Karpas-422 (cell line): ENCODE data around the gene MUC6. TPM values are rescaled to one million over a fixed set of nuclear protein-coding genes. Genes with fewer than 3 reads are reported as not detected.
"Not testable (repeated sequence)": the region's sequence is repeated elsewhere in the genome, so short reads cannot be mapped to it uniquely, and the experiment has no call there.

Experiments
- DNase-seq: peaks from one replicate; pipeline ENCODE4 v3.0.0-alpha.2; 2015
- H2AFZ ChIP-seq: fragments of 200-600 bp; sonication (generic); 2 replicates; pipeline ENCODE4 v1.6.1; 2014; ENCODE audit warnings: antibody characterized with exemption, low read length, mixed read lengths
- H3K27ac ChIP-seq: fragments of 200-600 bp; sonication (generic); 2 replicates; pipeline ENCODE4 v1.5.1; 2014; ENCODE audit warnings: mild to moderate bottlenecking, low read length, moderate library complexity
- H3K27me3 ChIP-seq: fragments of 200-600 bp; sonication (generic); 2 replicates; pipeline ENCODE4 v1.6.1; 2014; ENCODE audit warnings: low read length, mixed read lengths
- H3K36me3 ChIP-seq: fragments of 200-600 bp; sonication (generic); 2 replicates; pipeline ENCODE4 v1.6.1; 2014; ENCODE audit warnings: low read length, mixed read lengths; ENCODE audit not compliant: insufficient read depth
- H3K4me1 ChIP-seq: fragments of 200-600 bp; sonication (generic); 2 replicates; pipeline ENCODE4 v1.6.1; 2014; ENCODE audit warnings: mild to moderate bottlenecking, low read length, mixed read lengths
- H3K4me2 ChIP-seq: fragments of 200-600 bp; sonication (generic); 2 replicates; pipeline ENCODE4 v1.6.1; 2014; ENCODE audit warnings: low read length, low read depth, mild to moderate bottlenecking; ENCODE audit not compliant: poor library complexity, severe bottlenecking
- H3K4me3 ChIP-seq: fragments of 200-600 bp; sonication (generic); 2 replicates; pipeline ENCODE4 v1.5.1; 2014; ENCODE audit warnings: mild to moderate bottlenecking, antibody characterized with exemption, low read length, mixed read lengths
- H3K79me2 ChIP-seq: fragments of 200-600 bp; sonication (generic); 2 replicates; pipeline ENCODE4 v1.6.1; 2014; ENCODE audit warnings: mild to moderate bottlenecking, low read length, mixed read lengths
- H3K9ac ChIP-seq: fragments of 200-600 bp; sonication (generic); 2 replicates; pipeline ENCODE4 v1.6.0; 2014; ENCODE audit warnings: low read length
- H3K9me2 ChIP-seq: fragments of 200-600 bp; sonication (generic), shearing (Covaris generic); replicated peaks from 2 replicates; pipeline ENCODE4 v1.6.0; 2014; ENCODE audit warnings: mild to moderate bottlenecking, low read length, moderate library complexity; ENCODE audit not compliant: insufficient read depth
- H3K9me3 ChIP-seq: fragments of 300-700, 200-600 bp; sonication (generic); 2 replicates; pipeline ENCODE4 v1.6.1; 2014; ENCODE audit warnings: low read length, mixed read lengths
- H4K20me1 ChIP-seq: fragments of 200-600 bp; sonication (generic); 2 replicates; pipeline ENCODE4 v1.6.1; 2014; ENCODE audit warnings: mild to moderate bottlenecking, antibody characterized with exemption, low read length, low read depth; ENCODE audit not compliant: insufficient read depth
- total RNA-seq: library from RNA; depleted of rRNA; stranded (reverse); fragments of >200 nt; shearing (Covaris generic); gene quantifications from 2 replicates; pipeline ENCODE4 v1.2.3, GENCODE V29; 2014; ENCODE audit warnings: low replicate concordance

Gene MUC6
- total RNA-seq, 1 experiment from 2014 or later = not detected

GRCh38 chr11:1022908-1023810, 13.4 kb downstream of the MUC6 start:
- Histone ChIP-seq H3K4me3 (no peak overlapping the region), H3K9me3 (no peaks in the 10 kb centered on the region), H3K36me3 (no peaks in the 10 kb centered on the region), H3K4me1 (no peaks in the 10 kb centered on the region), H3K9me2 (no peaks in the 10 kb centered on the region), H4K20me1 (0 out of 2 replicates have a peak, but pooled peaks cover 3% of the 10 kb centered on the region), H3K79me2 (no peaks in the 10 kb centered on the region), H3K9ac (no peak overlapping the region), H2AFZ (no peak overlapping the region), H3K4me2 (no peak overlapping the region), H3K27me3 (no peaks in the 10 kb centered on the region), H3K27ac (no peak overlapping the region)
- no peak for DNase-seq

- H3K27ac ChIP-seq = no peak overlapping the region
- H4K20me1 ChIP-seq = no peaks in the 10 kb centered on the region
- no peaks in the 10 kb centered on the region; the same call in 1 of the 2 replicates for H3K9me3 ChIP-seq
- H3K9ac ChIP-seq = no peak overlapping the region
- H3K9me2 ChIP-seq = no peaks in the 10 kb centered on the region
- H3K27me3 ChIP-seq = no peaks in the 10 kb centered on the region
- H3K79me2 ChIP-seq = no peaks in the 10 kb centered on the region
- DNase-seq = no peak
- H3K4me2 ChIP-seq = no peak overlapping the region
- no peaks in the 10 kb centered on the region for H3K4me1 ChIP-seq
- H2AFZ ChIP-seq = no peak overlapping the region
- H3K4me3 ChIP-seq = no peak overlapping the region
- H3K36me3 ChIP-seq = no peaks in the 10 kb centered on the region
Measured at GRCh38 chr11:1022411-1022810, 14.1 kb downstream of the MUC6 start.

- H3K9me3 ChIP-seq = peaks cover 4% of the 10 kb centered on the region; the same call in 1 of the 2 replicates
- no peaks in the 10 kb centered on the region for H3K36me3 ChIP-seq
- H3K9me2 ChIP-seq = no peaks in the 10 kb centered on the region
- no peaks in the 10 kb centered on the region for H3K4me1 ChIP-seq
- no peak overlapping the region for H2AFZ ChIP-seq
- H3K27me3 ChIP-seq = no peaks in the 10 kb centered on the region
- no peaks in the 10 kb centered on the region for H3K79me2 ChIP-seq
- H3K4me3 ChIP-seq = no peak overlapping the region
- no peaks in the 10 kb centered on the region for H4K20me1 ChIP-seq
- H3K9ac ChIP-seq = no peak overlapping the region
- H3K4me2 ChIP-seq = no peak overlapping the region
- DNase-seq = no peak
- no peak overlapping the region for H3K27ac ChIP-seq
Measured at GRCh38 chr11:1020211-1020905, 16.2 kb downstream of the MUC6 start.

- no peaks in the 10 kb centered on the region for H3K4me1 ChIP-seq
- peaks cover 4% of the 10 kb centered on the region; the same call in 1 of the 2 replicates for H3K9me3 ChIP-seq
- H2AFZ ChIP-seq = no peak overlapping the region
Measured at GRCh38 chr11:1019321-1019910, 17.1 kb downstream of the MUC6 start.

GRCh38 chr11:1018091-1018490, 18.4 kb downstream of the MUC6 start:
- Histone ChIP-seq H3K4me2 (no peak overlapping the region), H3K9me3 (peaks cover 4% of the 10 kb centered on the region; the same call in 1 of the 2 replicates), H4K20me1 (no peaks in the 10 kb centered on the region), H3K9me2 (no peaks in the 10 kb centered on the region), H3K27ac (no peak overlapping the region), H3K36me3 (peaks cover 2% of the 10 kb centered on the region; the same call in 1 of the 2 replicates), H3K27me3 (no peaks in the 10 kb centered on the region), H3K4me1 (no peaks in the 10 kb centered on the region), H3K79me2 (no peaks in the 10 kb centered on the region), H3K4me3 (no peak overlapping the region), H3K9ac (no peak overlapping the region), H2AFZ (no peak overlapping the region)
- DNase-seq = no peak

More at GRCh38 chr11:1019321-1019910, 17.1 kb downstream of the MUC6 start:
- Histone ChIP-seq H3K36me3 (no peaks in the 10 kb centered on the region; the same call in 1 of the 2 replicates), H4K20me1 (no peaks in the 10 kb centered on the region), H3K9me2 (no peaks in the 10 kb centered on the region), H3K4me2 (no peak overlapping the region), H3K27me3 (no peaks in the 10 kb centered on the region), H3K79me2 (no peaks in the 10 kb centered on the region), H3K27ac (no peak overlapping the region), H3K9ac (no peak overlapping the region), H3K4me3 (no peak overlapping the region)
- DNase-seq = no peak

- Histone ChIP-seq H3K79me2 (no peaks in the 10 kb centered on the region), H3K9me2 (no peaks in the 10 kb centered on the region), H3K4me1 (no peaks in the 10 kb centered on the region), H3K9ac (no peak overlapping the region), H4K20me1 (no peaks in the 10 kb centered on the region), H3K4me3 (no peak overlapping the region), H3K4me2 (no peak overlapping the region), H2AFZ (no peak overlapping the region), H3K36me3 (peaks cover 2% of the 10 kb centered on the region; the same call in 1 of the 2 replicates), H3K9me3 (peaks cover 4% of the 10 kb centered on the region; the same call in 1 of the 2 replicates), H3K27me3 (no peaks in the 10 kb centered on the region), H3K27ac (no peak overlapping the region)
- no peak for DNase-seq
Measured at GRCh38 chr11:1017269-1018005, 19.1 kb downstream of the MUC6 start.

- not testable (repeated sequence) for H3K36me3 ChIP-seq, H3K9me2 ChIP-seq, H3K9me3 ChIP-seq, H2AFZ ChIP-seq, H3K4me2 ChIP-seq, H3K27me3 ChIP-seq, DNase-seq, H3K79me2 ChIP-seq, H4K20me1 ChIP-seq, H3K4me1 ChIP-seq, H3K9ac ChIP-seq, H3K27ac ChIP-seq, H3K4me3 ChIP-seq
Measured at GRCh38 chr11:1016610-1017126, 19.9 kb downstream of the MUC6 start.
